Measurements from ENCODE around the gene CCND3. TPM values are rescaled to one million over a fixed set of nuclear protein-coding genes. Genes with fewer than 3 reads are reported as not detected.

CCND3 gene
- total and polyA plus RNA-seq, 2 of the 8 experiments (the other 6 are each of a cell fraction or from before 2014, with no cell fraction given) = 30.6 to 32.9 TPM

DNA sequence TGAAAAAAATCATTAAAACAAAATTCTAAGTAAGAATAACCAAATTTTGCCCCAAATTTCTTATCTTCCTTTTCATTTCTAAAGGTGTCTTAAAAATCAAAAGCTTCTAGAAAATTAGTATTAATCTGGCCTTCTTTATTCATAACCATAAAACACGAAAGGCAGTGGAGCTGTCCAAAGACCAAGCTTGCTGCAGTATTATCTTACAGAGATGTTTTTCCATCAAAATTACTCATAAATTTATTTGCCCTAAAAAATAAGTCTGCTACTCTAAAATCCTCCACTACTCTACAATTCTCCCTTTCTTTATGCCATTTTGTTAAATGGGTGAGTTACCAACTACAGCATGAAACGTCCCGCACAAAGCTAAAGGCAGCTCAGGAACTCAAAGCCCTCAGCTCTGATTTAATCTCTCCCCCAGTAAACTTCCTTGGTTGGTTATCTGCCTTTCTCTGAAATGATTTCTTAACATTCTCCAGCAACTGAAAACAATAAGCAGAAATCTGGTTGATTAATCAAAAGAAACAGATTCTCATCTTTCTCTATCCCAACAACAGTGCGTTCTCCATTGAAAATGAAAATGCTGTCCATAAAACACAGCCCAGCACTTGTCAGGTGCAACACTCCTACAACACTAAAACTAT is 48.6 kb downstream of the CCND3 start:
- Histone ChIP-seq H4K8ac (ENCODE audit: extremely low read depth, insufficient read depth, low read length) (no peak overlapping the region), H3K14ac (ENCODE audit: insufficient read length) (no peak overlapping the region), H3K9ac (replicated peaks in 1 of 4; ENCODE audit: extremely low read depth in 1 of 4, low read depth in 3 of 4, low read length in 3 of 4) (peak overlapping the region in 1 of 4 experiments; percentile 74; a peak in 2 of 7 replicates), H3K27ac (ENCODE audit: low read depth, low read length) (no peak overlapping the region), H3K9me3 (ENCODE audit: insufficient read depth in 2 of 2, low read depth in 1 of 2, low read length in 1 of 2) (no peaks in the 10 kb centered on the region), H3K4me3 (ENCODE audit: extremely low read depth in 1 of 4, insufficient read depth in 2 of 4, low read depth in 3 of 4, low read length in 4 of 4) (peak overlapping the region; percentile 24 to 95 (median 64); a peak in 6 of 8 replicates), H3K36me3 (ENCODE audit: control insufficient read depth in 2 of 4, insufficient read depth in 4 of 4, low read length in 3 of 4) (no peaks in the 10 kb centered on the region; a peak in 1 of 8 replicates), H2AK5ac (ENCODE audit: low read depth, low read length) (no peak overlapping the region), H3K27me3 (replicated peaks in 1 of 4; ENCODE audit: control insufficient read depth in 3 of 4, extremely low read depth in 1 of 4, insufficient read depth in 3 of 4, low read length in 3 of 4) (no peaks in the 10 kb centered on the region), H2BK12ac (ENCODE audit: low read depth, low read length) (no peak overlapping the region), H4K20me1 (replicated peaks in 1 of 2; ENCODE audit: control insufficient read depth in 1 of 2, insufficient read depth in 2 of 2, low read length in 2 of 2) (no peaks in the 10 kb centered on the region), H2BK120ac (replicated peaks; ENCODE audit: low read depth, low read length) (no peak overlapping the region), H3K79me1 (ENCODE audit: low read depth, low read length) (no peaks in the 10 kb centered on the region), H2AFZ (ENCODE audit: low read length) (no peak overlapping the region), H3K4ac (replicated peaks; ENCODE audit: insufficient read length, low read depth, low read length) (no peak overlapping the region), H3K18ac (ENCODE audit: extremely low read depth, low read length) (no peak overlapping the region), H2BK15ac (ENCODE audit: low read length) (no peak overlapping the region), H3K23ac (ENCODE audit: insufficient read length) (no peak overlapping the region), H3K23me2 (ENCODE audit: low read depth, low read length) (peaks cover 14% of the 10 kb centered on the region), H3K56ac (replicated peaks; ENCODE audit: insufficient read length, low read depth, low read length) (no peak overlapping the region), H3K4me1 (replicated peaks in 1 of 4; ENCODE audit: control insufficient read depth in 3 of 4, insufficient read depth in 4 of 4, low read length in 3 of 4) (peaks cover 0 to 11% (median 4%) of the 10 kb centered on the region in 4 experiments; a peak in 4 of 7 replicates), H3K4me2 (ENCODE audit: insufficient read depth in 1 of 2, low read depth in 2 of 2, low read length in 2 of 2) (peak overlapping the region; percentile 96 to 100), H4K91ac (replicated peaks; ENCODE audit: insufficient read length, low read length) (no peak overlapping the region), H4K5ac (ENCODE audit: insufficient read length, low read depth, low read length) (no peak overlapping the region), H2BK5ac (ENCODE audit: low read depth, low read length) (no peak overlapping the region), H2BK20ac (ENCODE audit: low read length) (no peak overlapping the region), H3K79me2 (ENCODE audit: control insufficient read depth in 1 of 2, insufficient read depth in 2 of 2, low read length in 2 of 2) (peaks cover 0 to 52% of the 10 kb centered on the region in 2 experiments; a peak in 3 of 4 replicates)
- TF ChIP-seq CBX8 (IDR thresholded peaks at IDR 0.05; ENCODE audit: borderline replicate concordance, low read depth, low read length) = no peak
- no peak for TF ChIP-seq JUN (IDR thresholded peaks at IDR 0.05; ENCODE audit: low read depth, low read length)
- no peak for TF ChIP-seq GABPA (IDR thresholded peaks at IDR 0.05; ENCODE audit: borderline replicate concordance, insufficient read depth, low read length)
- no peak for TF ChIP-seq RAD21 (IDR thresholded peaks at IDR 0.05 in 1 of 2, conservative IDR thresholded peaks at IDR 0.05 in 1 of 2; ENCODE audit: low read depth in 2 of 2, low read length in 2 of 2)
- TF ChIP-seq RFX5 (IDR thresholded peaks at IDR 0.05; ENCODE audit: borderline replicate concordance, low read depth, low read length) = no peak
- CTCF ChIA-PET (ENCODE audit: partially characterized antibody) = interaction anchor here (0.9 to 1.5 kb wide), 4 partner anchors 29 to 106 kb away, joined by 3 to 7 read pairs (median 4); partner anchors contain the start of genes BYSL, MED20 and TOMM6
- POLR2A ChIA-PET (ENCODE audit: partially characterized antibody) = interaction anchor here (1.0 to 1.7 kb wide), 3 partner anchors 28 to 158 kb away, joined by 3 to 4 read pairs (median 3); partner anchors contain the start of genes BYSL and MED20
- DNase-seq (ENCODE audit: low read depth in 1 of 2, low spot score in 2 of 2) (no peak), FAIRE-seq (no peak)
- WGBS, 2 experiments (ENCODE audit: extremely low coverage in 1 of 2, insufficient coverage in 1 of 2, insufficient read length in 1 of 2, insufficient replicate concordance in 2 of 2, low coverage in 1 of 2, low lambda C conversion rate in 2 of 2, missing lambda C conversion rate in 1 of 2) = 69% methylated on average over 4 of the region's 4 CpGs; no CpG with 5 or more reads in 1 of the 2 experiments

Data from H1 (cell line).